Measurements from ENCODE around the gene IL1R2. TPM values are rescaled to one million over a fixed set of nuclear protein-coding genes. Genes with fewer than 3 reads are reported as not detected.

IL1R2 gene
- total and polyA plus RNA-seq, 2 of the 13 experiments (the other 11 are each of a cell fraction or from before 2014, with no cell fraction given), result 3.6 to 7.3 TPM

GRCh38 chr2:102053096-102053495, 61.3 kb downstream of the IL1R2 start (continued):
- no peak for TF ChIP-seq TCF7L2 (IDR thresholded peaks at IDR 0.05; ENCODE audit: low read depth, low read length)
- no peak for TF ChIP-seq ZNF18 (CRISPR knock-in tag; IDR thresholded peaks at IDR 0.05; ENCODE audit: insufficient replicate concordance)
- no peak for TF ChIP-seq NR2F6 (IDR thresholded peaks at IDR 0.05)
- no peak for TF ChIP-seq NR2F6 (CRISPR knock-in tag; IDR thresholded peaks at IDR 0.05)
- no peak for TF ChIP-seq NCOA2 (CRISPR knock-in tag; IDR thresholded peaks at IDR 0.05)
- no peak for TF ChIP-seq TEF (CRISPR knock-in tag; IDR thresholded peaks at IDR 0.05)
- TF ChIP-seq TBP (CRISPR knock-in tag; IDR thresholded peaks at IDR 0.05), result no peak
- TF ChIP-seq ZNF124 (CRISPR knock-in tag; IDR thresholded peaks at IDR 0.05), result no peak
- no peak for TF ChIP-seq ZNF350 (CRISPR knock-in tag; IDR thresholded peaks at IDR 0.05; ENCODE audit: borderline replicate concordance, low read depth)
- no peak for TF ChIP-seq ZNF264 (CRISPR knock-in tag; IDR thresholded peaks at IDR 0.05)
- no peak for TF ChIP-seq DNMT1 (CRISPR knock-in tag; IDR thresholded peaks at IDR 0.05)
- no peak for TF ChIP-seq THAP8 (CRISPR knock-in tag; IDR thresholded peaks at IDR 0.05; ENCODE audit: borderline replicate concordance)
- peak; percentile 54 for TF ChIP-seq ZNF883 (CRISPR knock-in tag; IDR thresholded peaks at IDR 0.05; ENCODE audit: not compliant biosample characterization)
- peak; percentile 22; the same call in 1 of the 2 replicates for TF ChIP-seq SMC3 (IDR thresholded peaks at IDR 0.05; ENCODE audit: low read length)
- TF ChIP-seq POLR2AphosphoS5 (IDR thresholded peaks at IDR 0.05; ENCODE audit: low read depth, low read length), result no peak
- TF ChIP-seq RCOR2 (CRISPR knock-in tag; IDR thresholded peaks at IDR 0.05), result no peak
- TF ChIP-seq HNF1B (CRISPR knock-in tag; IDR thresholded peaks at IDR 0.05), result no peak
- no peak for TF ChIP-seq ZNF841 (CRISPR knock-in tag; IDR thresholded peaks at IDR 0.05; ENCODE audit: borderline replicate concordance)
- TF ChIP-seq EP300 (IDR thresholded peaks at IDR 0.05; ENCODE audit: low read depth in 2 of 2, low read length in 2 of 2), result no peak
- TF ChIP-seq EP300 (CRISPR knock-in tag; IDR thresholded peaks at IDR 0.05; ENCODE audit: borderline replicate concordance), result no peak
- TF ChIP-seq ZNF10 (CRISPR knock-in tag; IDR thresholded peaks at IDR 0.05; ENCODE audit: borderline replicate concordance, low read depth), result no peak
- TF ChIP-seq ZNF687 (CRISPR knock-in tag; IDR thresholded peaks at IDR 0.05), result peak; percentile 32; the same call in 1 of the 2 replicates
- TF ChIP-seq ZBTB20 (CRISPR knock-in tag; IDR thresholded peaks at IDR 0.05; ENCODE audit: borderline replicate concordance, low read depth), result no peak
- no peak for TF ChIP-seq SETDB1 (CRISPR knock-in tag; IDR thresholded peaks at IDR 0.05; ENCODE audit: borderline replicate concordance)
